ENCODE measurements around the gene OSER1. TPM values are rescaled to one million over a fixed set of nuclear protein-coding genes. Genes with fewer than 3 reads are reported as not detected.
"Not testable (repeated sequence)": the region's sequence is repeated elsewhere in the genome, so short reads cannot be mapped to it uniquely, and the experiment has no call there.

Gene OSER1
- total RNA-seq, 1 donor: 46.7 TPM

GRCh38 chr20:44235702-44236101, 25.1 kb upstream of the OSER1 start:
- no peak overlapping the region for H3K27ac ChIP-seq (ENCODE audit: low read depth, low read length)
- H3K36me3 ChIP-seq (ENCODE audit: insufficient read depth, low read length): no peaks in the 10 kb centered on the region
- H3K27me3 ChIP-seq (ENCODE audit: insufficient read depth, low read length): no peaks in the 10 kb centered on the region
- H3K4me3 ChIP-seq (ENCODE audit: insufficient read depth, low read length): no peak overlapping the region
- H3K4me2 ChIP-seq (ENCODE audit: insufficient read depth, low read length): no peak overlapping the region
- DNase-seq (ENCODE audit: insufficient read length, low spot score, missing footprints): no peak
- H3K9me3 ChIP-seq (ENCODE audit: low read depth, low read length): peaks cover 2% of the 10 kb centered on the region
- no peak overlapping the region for H2AFZ ChIP-seq (ENCODE audit: low read length)
- no peaks in the 10 kb centered on the region for H4K20me1 ChIP-seq (ENCODE audit: insufficient read depth, low read length)
- H3K79me2 ChIP-seq (ENCODE audit: insufficient read depth, low read length): no peaks in the 10 kb centered on the region
- H3K4me1 ChIP-seq (ENCODE audit: insufficient read depth, low read length): no peaks in the 10 kb centered on the region
- TF ChIP-seq CTCF (IDR thresholded peaks at IDR 0.05; ENCODE audit: extremely low read depth, low read depth, low read length): no peak

GRCh38 chr20:44234566-44235317, 24.2 kb upstream of the OSER1 start:
- no peak for DNase-seq (ENCODE audit: insufficient read length, low spot score, missing footprints)
- no peak overlapping the region for H3K4me3 ChIP-seq (ENCODE audit: insufficient read depth, low read length)
- no peaks in the 10 kb centered on the region for H3K36me3 ChIP-seq (ENCODE audit: insufficient read depth, low read length)
- peaks cover 2% of the 10 kb centered on the region for H3K9me3 ChIP-seq (ENCODE audit: low read depth, low read length)
- no peak overlapping the region for H3K4me2 ChIP-seq (ENCODE audit: insufficient read depth, low read length)
- H2AFZ ChIP-seq (ENCODE audit: low read length): no peak overlapping the region
- H3K4me1 ChIP-seq (ENCODE audit: insufficient read depth, low read length): no peaks in the 10 kb centered on the region
- no peaks in the 10 kb centered on the region for H3K27me3 ChIP-seq (ENCODE audit: insufficient read depth, low read length)
- H4K20me1 ChIP-seq (ENCODE audit: insufficient read depth, low read length): no peaks in the 10 kb centered on the region
- no peak overlapping the region for H3K27ac ChIP-seq (ENCODE audit: low read depth, low read length)
- TF ChIP-seq CTCF (IDR thresholded peaks at IDR 0.05; ENCODE audit: extremely low read depth, low read depth, low read length): no peak
- H3K79me2 ChIP-seq (ENCODE audit: insufficient read depth, low read length): no peaks in the 10 kb centered on the region

- Histone ChIP-seq H3K36me3 (ENCODE audit: insufficient read depth, low read length) (no peaks in the 10 kb centered on the region), H2AFZ (ENCODE audit: low read length) (no peak overlapping the region), H4K20me1 (ENCODE audit: insufficient read depth, low read length) (no peaks in the 10 kb centered on the region)
Observed at GRCh38 chr20:44233436-44234016, 23.0 kb upstream of the OSER1 start.

GRCh38 chr20:44232469-44232856, 21.9 kb upstream of the OSER1 start:
- H3K79me2 ChIP-seq (ENCODE audit: insufficient read depth, low read length); H2AFZ ChIP-seq (ENCODE audit: low read length); H3K27me3 ChIP-seq (ENCODE audit: insufficient read depth, low read length); H4K20me1 ChIP-seq (ENCODE audit: insufficient read depth, low read length); H3K27ac ChIP-seq (ENCODE audit: low read depth, low read length); H3K36me3 ChIP-seq (ENCODE audit: insufficient read depth, low read length); DNase-seq (ENCODE audit: insufficient read length, low spot score, missing footprints); H3K9me3 ChIP-seq (ENCODE audit: low read depth, low read length); H3K4me3 ChIP-seq (ENCODE audit: insufficient read depth, low read length); H3K4me2 ChIP-seq (ENCODE audit: insufficient read depth, low read length); H3K4me1 ChIP-seq (ENCODE audit: insufficient read depth, low read length): not testable (repeated sequence)

More at GRCh38 chr20:44233436-44234016, 23.0 kb upstream of the OSER1 start:
- Histone ChIP-seq H3K4me1 (ENCODE audit: insufficient read depth, low read length) (no peaks in the 10 kb centered on the region), H3K9me3 (ENCODE audit: low read depth, low read length) (peaks cover under 1% of the 10 kb centered on the region), H3K79me2 (ENCODE audit: insufficient read depth, low read length) (no peaks in the 10 kb centered on the region), H3K4me3 (ENCODE audit: insufficient read depth, low read length) (no peak overlapping the region), H3K27ac (ENCODE audit: low read depth, low read length) (no peak overlapping the region), H3K27me3 (ENCODE audit: insufficient read depth, low read length) (no peaks in the 10 kb centered on the region), H3K4me2 (ENCODE audit: insufficient read depth, low read length) (no peak overlapping the region)
- no peak for DNase-seq (ENCODE audit: insufficient read length, low spot score, missing footprints)
- TF ChIP-seq CTCF (IDR thresholded peaks at IDR 0.05; ENCODE audit: extremely low read depth, low read depth, low read length): no peak

All from osteoblast (primary cell).